ENCODE data around the gene TIMP2.

- TF ChIP-seq EZH2 (IDR thresholded peaks at IDR 0.05; ENCODE audit: low read depth, low read length, severe bottlenecking) (no peak), POLR2A (IDR thresholded peaks at IDR 0.05; ENCODE audit: control extremely low read depth in 1 of 2, low read depth in 2 of 2, low read length in 2 of 2) (no peak), RXRA (IDR thresholded peaks at IDR 0.05; ENCODE audit: insufficient read depth, low read depth, low read length) (no peak), POLR2AphosphoS5 (IDR thresholded peaks at IDR 0.05; ENCODE audit: low read depth, low read length) (no peak), BACH1 (IDR thresholded peaks at IDR 0.05; ENCODE audit: low read length) (no peak), GABPA (IDR thresholded peaks at IDR 0.05; ENCODE audit: borderline replicate concordance, insufficient read depth, low read length) (no peak)
Observed at GRCh38 chr17:78973196-78973595, 48.0 kb upstream of the TIMP2 start.

Data from H1 (cell line).